ENCODE results near the gene ARFIP2.
"Not testable (repeated sequence)": the region's sequence is repeated elsewhere in the genome, so short reads cannot be mapped to it uniquely, and the experiment has no call there.

The ARFIP2 gene, protein sequence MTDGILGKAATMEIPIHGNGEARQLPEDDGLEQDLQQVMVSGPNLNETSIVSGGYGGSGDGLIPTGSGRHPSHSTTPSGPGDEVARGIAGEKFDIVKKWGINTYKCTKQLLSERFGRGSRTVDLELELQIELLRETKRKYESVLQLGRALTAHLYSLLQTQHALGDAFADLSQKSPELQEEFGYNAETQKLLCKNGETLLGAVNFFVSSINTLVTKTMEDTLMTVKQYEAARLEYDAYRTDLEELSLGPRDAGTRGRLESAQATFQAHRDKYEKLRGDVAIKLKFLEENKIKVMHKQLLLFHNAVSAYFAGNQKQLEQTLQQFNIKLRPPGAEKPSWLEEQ

GRCh38 chr11:6481012-6481923 lies at the start of gene ARFIP2, which contains the start of gene TIMM10B:
ARFIP2 (minus strand) TSS chr11:6481331; CDS start chr11:6480421, 910 bp downstream.
TIMM10B (plus strand) TSS chr11:6481501; CDS start chr11:6481517, 16 bp downstream.
- TF ChIP-seq, protein P1, sequence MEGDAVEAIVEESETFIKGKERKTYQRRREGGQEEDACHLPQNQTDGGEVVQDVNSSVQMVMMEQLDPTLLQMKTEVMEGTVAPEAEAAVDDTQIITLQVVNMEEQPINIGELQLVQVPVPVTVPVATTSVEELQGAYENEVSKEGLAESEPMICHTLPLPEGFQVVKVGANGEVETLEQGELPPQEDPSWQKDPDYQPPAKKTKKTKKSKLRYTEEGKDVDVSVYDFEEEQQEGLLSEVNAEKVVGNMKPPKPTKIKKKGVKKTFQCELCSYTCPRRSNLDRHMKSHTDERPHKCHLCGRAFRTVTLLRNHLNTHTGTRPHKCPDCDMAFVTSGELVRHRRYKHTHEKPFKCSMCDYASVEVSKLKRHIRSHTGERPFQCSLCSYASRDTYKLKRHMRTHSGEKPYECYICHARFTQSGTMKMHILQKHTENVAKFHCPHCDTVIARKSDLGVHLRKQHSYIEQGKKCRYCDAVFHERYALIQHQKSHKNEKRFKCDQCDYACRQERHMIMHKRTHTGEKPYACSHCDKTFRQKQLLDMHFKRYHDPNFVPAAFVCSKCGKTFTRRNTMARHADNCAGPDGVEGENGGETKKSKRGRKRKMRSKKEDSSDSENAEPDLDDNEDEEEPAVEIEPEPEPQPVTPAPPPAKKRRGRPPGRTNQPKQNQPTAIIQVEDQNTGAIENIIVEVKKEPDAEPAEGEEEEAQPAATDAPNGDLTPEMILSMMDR (IDR thresholded peaks at IDR 0.05; ENCODE audit: low read depth, low read length) = no peak
- peak; percentile 93 for DNase-seq (ENCODE audit: extremely low read depth, low read depth)

GRCh38 chr11:6530848-6531247 lies 49.7 kb upstream of the ARFIP2 start:
- no peak for DNase-seq (ENCODE audit: extremely low read depth, low read depth)
- TF ChIP-seq, protein P1 (IDR thresholded peaks at IDR 0.05; ENCODE audit: low read depth, low read length) = no peak

DNA sequence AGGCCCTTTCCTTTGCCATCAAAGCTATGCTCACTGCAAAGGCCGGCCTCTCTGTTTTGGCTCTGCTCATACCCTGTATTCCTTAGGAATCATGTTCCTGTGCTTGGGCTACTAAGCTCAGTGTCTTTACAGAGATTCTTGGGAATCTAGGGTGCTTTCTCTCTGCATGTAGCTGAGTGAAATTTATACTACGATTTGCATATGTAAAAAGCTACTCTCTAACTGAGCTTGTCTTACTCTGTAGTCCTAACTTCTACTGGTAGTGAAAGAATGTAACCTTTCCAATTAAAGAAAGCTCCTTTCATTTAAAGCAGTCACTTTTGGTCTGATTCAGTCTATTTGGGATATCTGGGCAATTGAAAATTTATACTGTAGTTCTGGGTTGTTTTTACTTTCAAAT lies 48.1 kb upstream of the ARFIP2 start:
- TF ChIP-seq, protein P1 (IDR thresholded peaks at IDR 0.05; ENCODE audit: low read depth, low read length) = no peak
- DNase-seq (ENCODE audit: extremely low read depth, low read depth) = no peak

- DNase-seq (ENCODE audit: extremely low read depth, low read depth) = no peak
- TF ChIP-seq, protein P1 (IDR thresholded peaks at IDR 0.05; ENCODE audit: low read depth, low read length) = no peak
Observed at GRCh38 chr11:6526411-6527135, 45.4 kb upstream of the ARFIP2 start.

DNA sequence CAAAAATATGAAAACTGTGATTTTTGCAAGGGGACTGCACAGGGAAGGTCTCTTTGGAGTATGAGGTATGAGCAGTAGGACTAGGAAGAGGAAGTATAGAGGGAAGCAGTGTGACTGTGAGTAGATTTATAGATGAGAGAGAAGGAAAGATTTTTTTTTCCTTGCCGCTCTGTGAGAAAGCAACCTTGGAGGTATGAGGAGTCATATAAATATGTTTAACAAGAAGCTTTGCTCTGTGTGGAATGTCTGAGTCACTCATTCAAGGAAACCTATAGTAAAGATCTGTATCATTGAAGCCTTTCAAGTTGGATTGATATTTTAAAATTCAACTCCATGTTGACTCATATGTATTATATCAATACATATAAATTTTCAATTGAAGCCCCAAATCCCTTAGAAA lies 42.1 kb upstream of the ARFIP2 start:
- DNase-seq (ENCODE audit: extremely low read depth, low read depth) = no peak
- TF ChIP-seq, protein P1 (IDR thresholded peaks at IDR 0.05; ENCODE audit: low read depth, low read length) = no peak

DNA sequence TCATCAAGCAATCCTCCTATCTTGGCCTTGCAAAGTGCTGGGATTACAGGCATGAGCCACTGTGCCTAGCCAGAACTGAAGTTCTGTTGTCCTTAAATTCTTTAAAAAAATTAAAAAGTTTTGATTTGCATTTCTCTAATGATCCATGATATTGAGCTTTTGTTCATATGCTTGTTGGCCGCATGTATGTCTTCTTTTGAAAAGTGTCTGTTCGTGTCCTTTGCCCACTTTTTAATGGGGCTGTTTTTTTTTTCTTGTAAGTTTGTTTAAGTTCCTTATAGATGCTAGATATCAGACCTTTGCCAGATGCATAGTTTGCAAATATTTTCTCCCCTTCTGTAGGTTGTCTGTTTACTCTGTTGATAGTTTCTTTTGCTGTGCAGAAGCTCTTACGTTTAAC lies 40.8 kb upstream of the ARFIP2 start:
- not testable (repeated sequence) for DNase-seq (ENCODE audit: extremely low read depth, low read depth)

DNA sequence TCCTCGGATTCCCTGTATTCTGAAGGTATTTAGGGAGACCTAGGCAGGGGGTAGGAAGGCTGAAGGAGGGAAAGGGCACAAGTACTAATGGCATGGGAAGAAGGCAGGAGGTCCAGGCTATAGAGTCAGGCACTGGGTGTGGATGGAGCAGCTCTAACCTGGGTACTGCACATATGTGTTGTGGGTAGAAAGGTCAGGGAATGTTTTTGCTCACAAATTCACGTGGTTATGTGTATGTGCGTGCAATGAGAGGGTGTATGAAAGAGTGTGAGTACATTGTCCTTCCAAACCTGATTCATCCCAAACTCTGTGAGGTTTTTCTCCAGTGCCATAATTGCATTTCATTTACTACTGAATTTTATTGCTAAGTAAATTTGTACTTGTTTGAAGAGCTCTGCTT lies 39.1 kb upstream of the ARFIP2 start:
- TF ChIP-seq, protein P1 (IDR thresholded peaks at IDR 0.05; ENCODE audit: low read depth, low read length) = no peak

More for the DNA sequence above, 39.1 kb upstream of the ARFIP2 start:
- no peak for DNase-seq (ENCODE audit: extremely low read depth, low read depth)
